ENCODE data around the gene RAB43.

The RAB43 gene

GRCh38 chr3:129060276-129061022 is 61.2 kb downstream of the RAB43 start, which contains the start of gene GP9:
TSS of gene GP9 (plus strand) at chr3:129060779. CDS start at chr3:129061740, 961 bp downstream.
- TF ChIP-seq JUND (IDR thresholded peaks at IDR 0.05; ENCODE audit: low read depth): no peak
- DNase-seq (ENCODE audit: low read depth in 1 of 2, low spot score in 1 of 2): no peak

GRCh38 chr3:129059311-129059958 is 62.2 kb downstream of the RAB43 start:
- TF ChIP-seq JUND (IDR thresholded peaks at IDR 0.05; ENCODE audit: low read depth): no peak
- in situ Hi-C loops (cut with HindIII; ENCODE audit: low pct_unique_long_range_greater_than_20kb, low sequenced_read_pairs): no loop called here

More at GRCh38 chr3:129060276-129061022, 61.2 kb downstream of the RAB43 start, which contains the start of gene GP9:
- in situ Hi-C loops (cut with HindIII; ENCODE audit: low pct_unique_long_range_greater_than_20kb, low sequenced_read_pairs): no loop called here

GRCh38 chr3:129058441-129059200 is 63.0 kb downstream of the RAB43 start:
- in situ Hi-C loops (cut with HindIII; ENCODE audit: low pct_unique_long_range_greater_than_20kb, low sequenced_read_pairs): no loop called here
- TF ChIP-seq JUND (IDR thresholded peaks at IDR 0.05; ENCODE audit: low read depth): no peak
- DNase-seq (ENCODE audit: low read depth in 1 of 2, low spot score in 1 of 2): peak; percentile 64 to 70

More at GRCh38 chr3:129059311-129059958, 62.2 kb downstream of the RAB43 start:
- DNase-seq (ENCODE audit: low read depth in 1 of 2, low spot score in 1 of 2): no peak

GRCh38 chr3:129057249-129057648 is 64.4 kb downstream of the RAB43 start:
- TF ChIP-seq JUND (IDR thresholded peaks at IDR 0.05; ENCODE audit: low read depth): no peak
- DNase-seq (ENCODE audit: low read depth in 1 of 2, low spot score in 1 of 2): no peak
- in situ Hi-C loops (cut with HindIII; ENCODE audit: low pct_unique_long_range_greater_than_20kb, low sequenced_read_pairs): no loop called here

GRCh38 chr3:129056451-129057173 is 65.0 kb downstream of the RAB43 start:
- TF ChIP-seq JUND (IDR thresholded peaks at IDR 0.05; ENCODE audit: low read depth): no peak
- in situ Hi-C loops (cut with HindIII; ENCODE audit: low pct_unique_long_range_greater_than_20kb, low sequenced_read_pairs): no loop called here
- peak in 1 of 2 experiments; percentile 32 for DNase-seq (ENCODE audit: low read depth in 1 of 2, low spot score in 1 of 2)

GRCh38 chr3:129054605-129055104 is 66.9 kb downstream of the RAB43 start:
- DNase-seq (ENCODE audit: low read depth in 1 of 2, low spot score in 1 of 2): peak in 1 of 2 experiments; percentile 38
- in situ Hi-C loops (cut with HindIII; ENCODE audit: low pct_unique_long_range_greater_than_20kb, low sequenced_read_pairs): no loop called here
- no peak for TF ChIP-seq JUND (IDR thresholded peaks at IDR 0.05; ENCODE audit: low read depth)

- in situ Hi-C loops (cut with HindIII; ENCODE audit: low pct_unique_long_range_greater_than_20kb, low sequenced_read_pairs): no loop called here
- no peak for DNase-seq (ENCODE audit: low read depth in 1 of 2, low spot score in 1 of 2)
- TF ChIP-seq JUND (IDR thresholded peaks at IDR 0.05; ENCODE audit: low read depth): no peak
Measured at GRCh38 chr3:129052675-129053074, 68.9 kb downstream of the RAB43 start.

- TF ChIP-seq JUND (IDR thresholded peaks at IDR 0.05; ENCODE audit: low read depth): no peak
- in situ Hi-C loops (cut with HindIII; ENCODE audit: low pct_unique_long_range_greater_than_20kb, low sequenced_read_pairs): no loop called here
- DNase-seq (ENCODE audit: low read depth in 1 of 2, low spot score in 1 of 2): no peak
Measured at GRCh38 chr3:129051871-129052340, 69.7 kb downstream of the RAB43 start.

- TF ChIP-seq JUND (IDR thresholded peaks at IDR 0.05; ENCODE audit: low read depth): no peak
- in situ Hi-C loops (cut with HindIII; ENCODE audit: low pct_unique_long_range_greater_than_20kb, low sequenced_read_pairs): no loop called here
- DNase-seq (ENCODE audit: low read depth in 1 of 2, low spot score in 1 of 2): no peak
Measured at GRCh38 chr3:129050556-129051295, 70.9 kb downstream of the RAB43 start.

- DNase-seq (ENCODE audit: low read depth in 1 of 2, low spot score in 1 of 2): no peak
Measured at GRCh38 chr3:129047553-129047839, 74.1 kb downstream of the RAB43 start.

GRCh38 chr3:129046732-129047552 is 74.7 kb downstream of the RAB43 start:
- in situ Hi-C loops (cut with HindIII; ENCODE audit: low pct_unique_long_range_greater_than_20kb, low sequenced_read_pairs): no loop called here
- DNase-seq (ENCODE audit: low read depth in 1 of 2, low spot score in 1 of 2): no peak
- TF ChIP-seq JUND (IDR thresholded peaks at IDR 0.05; ENCODE audit: low read depth): no peak

More at GRCh38 chr3:129047553-129047839, 74.1 kb downstream of the RAB43 start:
- in situ Hi-C loops (cut with HindIII; ENCODE audit: low pct_unique_long_range_greater_than_20kb, low sequenced_read_pairs): no loop called here
- no peak for TF ChIP-seq JUND (IDR thresholded peaks at IDR 0.05; ENCODE audit: low read depth)
